Stimulated activated CD8-positive, alpha-beta memory T cell treated with anti-CD3 and anti-CD28 coated beads, Interleukin-12 subunit alpha, Interleukin-12 subunit beta, amount 100 ng/mL, for 4 hours (primary cell): ENCODE measurements around the gene PHLDB3.
A peak's percentile ranks its signal among the peaks of the same experiment; 100 is the strongest.
"Not testable (repeated sequence)": the region's sequence is repeated elsewhere in the genome, so short reads cannot be mapped to it uniquely, and the experiment has no call there.

Experiments
- DNase-seq: peaks from one replicate; pipeline ENCODE4 v3.0.0-alpha.2; 2020; ENCODE audit warnings: low read depth

Gene PHLDB3

GRCh38 chr19:43526884-43527859, 22.6 kb upstream of the PHLDB3 start, which contains the start of gene ETHE1:
Gene ETHE1, minus strand, starts transcription at chr19:43527201. Its CDS starts 24 bp downstream, at chr19:43527177.
- peak; percentile 57 for DNase-seq

- no peak for DNase-seq
These were observed 21.6 kb upstream of the PHLDB3 start for GRCh38 chr19:43525836-43526771.

GRCh38 chr19:43524922-43525835, 20.6 kb upstream of the PHLDB3 start:
- DNase-seq, result no peak

GRCh38 chr19:43523696-43524095, 19.1 kb upstream of the PHLDB3 start:
- DNase-seq, result not testable (repeated sequence)

- no peak for DNase-seq
These were observed 18.4 kb upstream of the PHLDB3 start for GRCh38 chr19:43522929-43523328.

GRCh38 chr19:43519436-43520088, 15.0 kb upstream of the PHLDB3 start:
- DNase-seq, result peak; percentile 53

GRCh38 chr19:43518051-43518450, 13.5 kb upstream of the PHLDB3 start:
- DNase-seq, result no peak

GRCh38 chr19:43512399-43512798, 7.9 kb upstream of the PHLDB3 start:
- not testable (repeated sequence) for DNase-seq

GRCh38 chr19:43511324-43511723, 6.8 kb upstream of the PHLDB3 start:
- no peak for DNase-seq

- no peak for DNase-seq
These were observed 6.2 kb upstream of the PHLDB3 start for GRCh38 chr19:43510713-43511112.

- no peak for DNase-seq
These were observed 3.3 kb upstream of the PHLDB3 start for GRCh38 chr19:43507880-43508279.

GRCh38 chr19:43506629-43507028, 2.1 kb upstream of the PHLDB3 start:
- DNase-seq, result no peak

- no peak for DNase-seq
These were observed 1.4 kb upstream of the PHLDB3 start for GRCh38 chr19:43505941-43506340.

- DNase-seq, result no peak
These were observed 575 bp upstream of the PHLDB3 start for GRCh38 chr19:43505186-43505456.

GRCh38 chr19:43503501-43504425, 783 bp downstream of the PHLDB3 start:
- DNase-seq, result peak; percentile 99

GRCh38 chr19:43502419-43502976, 2.0 kb downstream of the PHLDB3 start:
- DNase-seq, result no peak

GRCh38 chr19:43501661-43502418, 2.7 kb downstream of the PHLDB3 start:
- DNase-seq, result no peak

- no peak for DNase-seq
These were observed 5.5 kb downstream of the PHLDB3 start for GRCh38 chr19:43499042-43499441.
